HepG2 (cell line): ENCODE results near the gene PTPA. TPM values are rescaled to one million over a fixed set of nuclear protein-coding genes. Genes with fewer than 3 reads are reported as not detected.

Experiments
- AGO2 ChIP-seq: fragments of 200-400 bp; formaldehyde crosslinking; optimal IDR thresholded peaks from 2 replicates; pipeline ENCODE3; 2017; ENCODE audit warnings: mild to moderate bottlenecking, low read depth, low read length, moderate library complexity
- ARID2 ChIP-seq: sonication (generic); formaldehyde crosslinking; IDR thresholded peaks from 2 replicates; pipeline ENCODE4 v1.8.1; 2022; ENCODE audit warnings: mild to moderate bottlenecking, missing genetic modification reagents, borderline replicate concordance
- ARNT2 ChIP-seq: sonication (generic); formaldehyde crosslinking; IDR thresholded peaks from 2 replicates; pipeline ENCODE4 v1.8.0; 2022; ENCODE audit warnings: mild to moderate bottlenecking, low read depth, missing genetic modification reagents, moderate library complexity
- CBX1 ChIP-seq: IDR thresholded peaks from one replicate; pipeline ENCODE4 v1.6.1; 2016; ENCODE audit warnings: antibody characterized with exemption, low read depth
- EP300 ChIP-seq, 3 experiments: sonication (generic) in 1 of 3; formaldehyde crosslinking in 1 of 3; IDR thresholded peaks; 2 replicates each; pipeline versions ENCODE4 v1.5.1 to v1.6.1; 2011 to 2020; ENCODE audit warnings: low read depth in 2 of 3, low read length in 2 of 3, borderline replicate concordance in 1 of 3, improper control_type of control experiment in 1 of 3, mild to moderate bottlenecking in 1 of 3, missing genetic modification reagents in 1 of 3, moderate library complexity in 1 of 3
- HHEX ChIP-seq: IDR thresholded peaks from 2 replicates; pipeline ENCODE4 v1.6.1; 2016; ENCODE audit warnings: control low read depth
- MATR3 ChIP-seq: sonication (generic); formaldehyde crosslinking; IDR thresholded peaks from 2 replicates; pipeline ENCODE4 v1.4.0; 2020; ENCODE audit warnings: missing genetic modification reagents
- RBFOX2 ChIP-seq: fragments of 200-400 bp; formaldehyde crosslinking; IDR thresholded peaks from 2 replicates; pipeline ENCODE4 v1.6.1; 2017; ENCODE audit warnings: low read depth, mild to moderate bottlenecking, low read length
- RNF2 ChIP-seq: fragments of 450-650 bp; conservative IDR thresholded peaks from 2 replicates; pipeline ENCODE4 v1.6.1; 2016; ENCODE audit warnings: low read depth
- SP1 ChIP-seq, 2 experiments: fragments of 450-650 bp in 1 of 2; sonication (generic) in 1 of 2; formaldehyde crosslinking in 1 of 2; IDR thresholded peaks; 2 replicates each; pipeline versions ENCODE4 v1.4.0 to v1.6.1; 2016 to 2020; ENCODE audit warnings: missing genetic modification reagents in 1 of 2
- ZBTB1 ChIP-seq: sonication (generic); formaldehyde crosslinking; IDR thresholded peaks from 2 replicates; pipeline ENCODE4 v1.4.0; 2020; ENCODE audit warnings: missing genetic modification reagents, borderline replicate concordance
- ZFP36 ChIP-seq: fragments of 150-350 bp; IDR thresholded peaks from 2 replicates; pipeline ENCODE4 v1.6.1; 2018; ENCODE audit warnings: borderline replicate concordance, low read length, low read depth; ENCODE audit not compliant: partially characterized antibody
- ZFP82 ChIP-seq: sonication (generic); formaldehyde crosslinking; IDR thresholded peaks from 2 replicates; pipeline ENCODE4 v1.5.1; 2020; ENCODE audit warnings: mild to moderate bottlenecking, missing genetic modification reagents, borderline replicate concordance
- ZNF337 ChIP-seq: sonication (generic); formaldehyde crosslinking; IDR thresholded peaks from 2 replicates; pipeline ENCODE4 v1.5.1; 2020; ENCODE audit warnings: missing genetic modification reagents, low read depth, mild to moderate bottlenecking, borderline replicate concordance
- ZNF430 ChIP-seq: sonication (generic); formaldehyde crosslinking; IDR thresholded peaks from 2 replicates; pipeline ENCODE4 v1.9.0; 2021; ENCODE audit warnings: mild to moderate bottlenecking, missing genetic modification reagents
- ZNF720 ChIP-seq: sonication (generic); formaldehyde crosslinking; IDR thresholded peaks from 2 replicates; pipeline ENCODE4 v1.4.0; 2020; ENCODE audit warnings: missing genetic modification reagents
- ZNF777 ChIP-seq: sonication (generic); formaldehyde crosslinking; IDR thresholded peaks from 2 replicates; pipeline ENCODE4 v1.4.0; 2020; ENCODE audit warnings: missing genetic modification reagents
- ZNF883 ChIP-seq: sonication (generic); formaldehyde crosslinking; IDR thresholded peaks from 2 replicates; pipeline ENCODE4 v1.5.1; 2020; ENCODE audit warnings: mild to moderate bottlenecking, missing genetic modification reagents; ENCODE audit errors: not compliant biosample characterization
- polyA plus RNA-seq, 8 experiments: library from polyadenylated mRNA; depleted of rRNA in 3 of 8; stranded (reverse) in 7 of 8; unstranded in 1 of 8; fragments of >200 nt; fragmentation: Illumina TruSeq in 4 of 8; extraction: Trizol in 4 of 8; gene quantifications; 2 replicates each; pipeline versions ENCODE4 v1.2.1 to v1.2.3, GENCODE V29; 2011 to 2016; ENCODE audit warnings: low read depth in 4 of 8, missing spikeins in 1 of 8, mixed read lengths in 1 of 8; ENCODE audit not compliant: insufficient read depth in 1 of 8
- total RNA-seq, 5 experiments: library from RNA; depleted of rRNA; stranded (reverse); fragments of >200 nt; fragmentation: Illumina TruSeq; extraction: Trizol; gene quantifications; 2 replicates each; pipeline ENCODE4 v1.2.3, GENCODE V29; 2016; ENCODE audit warnings: low read depth in 1 of 5
- TF ChIP-seq, protein P1 (sequence below): sonication (generic); formaldehyde crosslinking; IDR thresholded peaks from 2 replicates; pipeline ENCODE4 v1.5.0; 2020; ENCODE audit warnings: mild to moderate bottlenecking, missing genetic modification reagents, borderline replicate concordance
- TF ChIP-seq, protein P2 (sequence below): sonication (generic); formaldehyde crosslinking; conservative IDR thresholded peaks from 2 replicates; pipeline ENCODE4 v1.8.0; 2022; ENCODE audit warnings: mild to moderate bottlenecking, moderate library complexity, missing genetic modification reagents

PTPA gene
- total and polyA plus RNA-seq, 2 of the 13 experiments (the other 11 are each of a cell fraction or from before 2014, with no cell fraction given) = 79.3 to 105 TPM

DNA sequence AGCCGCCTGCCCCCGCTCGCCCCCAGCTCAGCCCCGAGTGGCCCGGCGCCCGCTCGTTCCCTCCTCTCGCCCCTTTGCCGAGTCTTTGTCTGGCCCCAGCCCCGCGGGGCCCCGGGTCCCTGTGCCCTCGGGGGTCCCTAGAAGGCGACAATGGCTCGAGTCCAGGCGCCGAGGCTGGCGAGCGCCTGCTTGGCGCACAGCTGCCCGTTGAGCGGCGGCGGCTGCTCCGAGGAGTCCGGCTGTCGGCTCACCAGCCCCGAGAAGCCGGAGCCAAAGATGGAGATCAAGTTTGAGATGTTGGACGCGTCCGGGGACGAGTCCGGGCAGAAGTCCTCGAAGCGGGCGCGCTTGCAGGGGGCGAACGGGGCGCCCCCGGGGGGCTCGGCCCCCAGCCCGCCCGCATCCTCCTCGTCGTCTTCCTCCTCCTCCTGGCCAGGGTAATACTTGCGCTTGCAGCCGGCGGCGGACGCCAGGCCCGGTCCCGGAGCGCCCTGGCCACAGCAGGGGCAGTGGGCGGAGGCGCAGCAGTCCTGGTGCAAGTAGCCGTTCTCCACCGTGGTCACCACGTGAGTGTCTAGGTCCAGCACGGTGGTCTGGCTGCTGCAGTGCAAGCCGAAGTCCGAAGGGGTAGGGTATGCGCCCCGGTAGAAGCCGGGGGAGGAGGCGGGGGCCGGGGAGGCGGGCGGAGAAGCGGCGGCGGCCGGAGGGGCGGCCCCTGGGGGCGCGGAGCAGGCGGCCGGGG, 65.7 kb downstream of the PTPA start (continued):
- TF ChIP-seq ZNF337 (CRISPR knock-in tag) = no peak
- no peak for TF ChIP-seq ZBTB1
- TF ChIP-seq ZNF720 (CRISPR knock-in tag) = no peak
- TF ChIP-seq ARNT2 = peak; percentile 34; the same call in 1 of the 2 replicates
- TF ChIP-seq EP300 (IDR thresholded peaks at IDR 0.05; ENCODE audit: low read depth in 2 of 2, low read length in 2 of 2) = no peak
- no peak for TF ChIP-seq EP300 (CRISPR knock-in tag; IDR thresholded peaks at IDR 0.05; ENCODE audit: borderline replicate concordance)
- TF ChIP-seq, protein P1, sequence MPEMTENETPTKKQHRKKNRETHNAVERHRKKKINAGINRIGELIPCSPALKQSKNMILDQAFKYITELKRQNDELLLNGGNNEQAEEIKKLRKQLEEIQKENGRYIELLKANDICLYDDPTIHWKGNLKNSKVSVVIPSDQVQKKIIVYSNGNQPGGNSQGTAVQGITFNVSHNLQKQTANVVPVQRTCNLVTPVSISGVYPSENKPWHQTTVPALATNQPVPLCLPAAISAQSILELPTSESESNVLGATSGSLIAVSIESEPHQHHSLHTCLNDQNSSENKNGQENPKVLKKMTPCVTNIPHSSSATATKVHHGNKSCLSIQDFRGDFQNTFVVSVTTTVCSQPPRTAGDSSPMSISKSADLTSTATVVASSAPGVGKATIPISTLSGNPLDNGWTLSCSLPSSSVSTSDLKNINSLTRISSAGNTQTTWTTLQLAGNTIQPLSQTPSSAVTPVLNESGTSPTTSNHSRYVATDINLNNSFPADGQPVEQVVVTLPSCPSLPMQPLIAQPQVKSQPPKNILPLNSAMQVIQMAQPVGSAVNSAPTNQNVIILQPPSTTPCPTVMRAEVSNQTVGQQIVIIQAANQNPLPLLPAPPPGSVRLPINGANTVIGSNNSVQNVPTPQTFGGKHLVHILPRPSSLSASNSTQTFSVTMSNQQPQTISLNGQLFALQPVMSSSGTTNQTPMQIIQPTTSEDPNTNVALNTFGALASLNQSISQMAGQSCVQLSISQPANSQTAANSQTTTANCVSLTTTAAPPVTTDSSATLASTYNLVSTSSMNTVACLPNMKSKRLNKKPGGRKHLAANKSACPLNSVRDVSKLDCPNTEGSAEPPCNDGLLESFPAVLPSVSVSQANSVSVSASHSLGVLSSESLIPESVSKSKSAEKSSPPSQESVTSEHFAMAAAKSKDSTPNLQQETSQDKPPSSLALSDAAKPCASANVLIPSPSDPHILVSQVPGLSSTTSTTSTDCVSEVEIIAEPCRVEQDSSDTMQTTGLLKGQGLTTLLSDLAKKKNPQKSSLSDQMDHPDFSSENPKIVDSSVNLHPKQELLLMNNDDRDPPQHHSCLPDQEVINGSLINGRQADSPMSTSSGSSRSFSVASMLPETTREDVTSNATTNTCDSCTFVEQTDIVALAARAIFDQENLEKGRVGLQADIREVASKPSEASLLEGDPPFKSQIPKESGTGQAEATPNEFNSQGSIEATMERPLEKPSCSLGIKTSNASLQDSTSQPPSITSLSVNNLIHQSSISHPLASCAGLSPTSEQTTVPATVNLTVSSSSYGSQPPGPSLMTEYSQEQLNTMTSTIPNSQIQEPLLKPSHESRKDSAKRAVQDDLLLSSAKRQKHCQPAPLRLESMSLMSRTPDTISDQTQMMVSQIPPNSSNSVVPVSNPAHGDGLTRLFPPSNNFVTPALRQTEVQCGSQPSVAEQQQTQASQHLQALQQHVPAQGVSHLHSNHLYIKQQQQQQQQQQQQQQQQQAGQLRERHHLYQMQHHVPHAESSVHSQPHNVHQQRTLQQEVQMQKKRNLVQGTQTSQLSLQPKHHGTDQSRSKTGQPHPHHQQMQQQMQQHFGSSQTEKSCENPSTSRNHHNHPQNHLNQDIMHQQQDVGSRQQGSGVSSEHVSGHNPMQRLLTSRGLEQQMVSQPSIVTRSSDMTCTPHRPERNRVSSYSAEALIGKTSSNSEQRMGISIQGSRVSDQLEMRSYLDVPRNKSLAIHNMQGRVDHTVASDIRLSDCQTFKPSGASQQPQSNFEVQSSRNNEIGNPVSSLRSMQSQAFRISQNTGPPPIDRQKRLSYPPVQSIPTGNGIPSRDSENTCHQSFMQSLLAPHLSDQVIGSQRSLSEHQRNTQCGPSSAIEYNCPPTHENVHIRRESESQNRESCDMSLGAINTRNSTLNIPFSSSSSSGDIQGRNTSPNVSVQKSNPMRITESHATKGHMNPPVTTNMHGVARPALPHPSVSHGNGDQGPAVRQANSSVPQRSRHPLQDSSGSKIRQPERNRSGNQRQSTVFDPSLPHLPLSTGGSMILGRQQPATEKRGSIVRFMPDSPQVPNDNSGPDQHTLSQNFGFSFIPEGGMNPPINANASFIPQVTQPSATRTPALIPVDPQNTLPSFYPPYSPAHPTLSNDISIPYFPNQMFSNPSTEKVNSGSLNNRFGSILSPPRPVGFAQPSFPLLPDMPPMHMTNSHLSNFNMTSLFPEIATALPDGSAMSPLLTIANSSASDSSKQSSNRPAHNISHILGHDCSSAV (CRISPR knock-in tag) = no peak
- peak; percentile 7; the same call in 1 of the 2 replicates for TF ChIP-seq ZNF777 (CRISPR knock-in tag)
- TF ChIP-seq ZFP36 = no peak
- no peak for TF ChIP-seq ZFP82 (CRISPR knock-in tag)
- peak; percentile 72 for TF ChIP-seq RBFOX2
- no peak; the same call in 1 of the 2 replicates for TF ChIP-seq ZNF430 (CRISPR knock-in tag)
- peak; percentile 29 for TF ChIP-seq ZNF883 (CRISPR knock-in tag)
- TF ChIP-seq AGO2 = peak; percentile 88
- no peak for TF ChIP-seq MATR3
- no peak for TF ChIP-seq CBX1
- TF ChIP-seq SP1 (IDR thresholded peaks at IDR 0.05) = no peak
- no peak for TF ChIP-seq SP1 (CRISPR knock-in tag; IDR thresholded peaks at IDR 0.05)
- TF ChIP-seq, protein P2, sequence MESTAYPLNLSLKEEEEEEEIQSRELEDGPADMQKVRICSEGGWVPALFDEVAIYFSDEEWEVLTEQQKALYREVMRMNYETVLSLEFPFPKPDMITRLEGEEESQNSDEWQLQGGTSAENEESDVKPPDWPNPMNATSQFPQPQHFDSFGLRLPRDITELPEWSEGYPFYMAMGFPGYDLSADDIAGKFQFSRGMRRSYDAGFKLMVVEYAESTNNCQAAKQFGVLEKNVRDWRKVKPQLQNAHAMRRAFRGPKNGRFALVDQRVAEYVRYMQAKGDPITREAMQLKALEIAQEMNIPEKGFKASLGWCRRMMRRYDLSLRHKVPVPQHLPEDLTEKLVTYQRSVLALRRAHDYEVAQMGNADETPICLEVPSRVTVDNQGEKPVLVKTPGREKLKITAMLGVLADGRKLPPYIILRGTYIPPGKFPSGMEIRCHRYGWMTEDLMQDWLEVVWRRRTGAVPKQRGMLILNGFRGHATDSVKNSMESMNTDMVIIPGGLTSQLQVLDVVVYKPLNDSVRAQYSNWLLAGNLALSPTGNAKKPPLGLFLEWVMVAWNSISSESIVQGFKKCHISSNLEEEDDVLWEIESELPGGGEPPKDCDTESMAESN (CRISPR knock-in tag) = peak; percentile 61; the same call in 1 of the 2 replicates
- TF ChIP-seq ARID2 (CRISPR knock-in tag) = no peak
- TF ChIP-seq RNF2 = no peak
- TF ChIP-seq HHEX = no peak
